HG02759 (cell line): Measurements from ENCODE around the gene ALAD.
"Not testable (repeated sequence)": the region's sequence is repeated elsewhere in the genome, so short reads cannot be mapped to it uniquely, and the experiment has no call there.

Experiments
- ATAC-seq: cut with Tn5 transposase; IDR thresholded peaks from one replicate; pipeline ENCODE4 v1.9.1; 2021; ENCODE audit warnings: mild to moderate bottlenecking, moderate library complexity; ENCODE audit not compliant: unreplicated experiment

Gene ALAD

GRCh38 chr9:113375057-113376023 is 25.7 kb downstream of the ALAD start:
- ATAC-seq, result no peak

GRCh38 chr9:113373676-113374392 is 27.2 kb downstream of the ALAD start:
- no peak for ATAC-seq

- ATAC-seq, result no peak
These were observed 27.8 kb downstream of the ALAD start for GRCh38 chr9:113373256-113373655.

- ATAC-seq, result no peak
These were observed 29.0 kb downstream of the ALAD start for GRCh38 chr9:113372059-113372458.

- ATAC-seq, result no peak
These were observed 30.2 kb downstream of the ALAD start for GRCh38 chr9:113370806-113371325.

- no peak for ATAC-seq
These were observed 31.3 kb downstream of the ALAD start for GRCh38 chr9:113369855-113370140.

GRCh38 chr9:113368982-113369854 is 31.9 kb downstream of the ALAD start:
- ATAC-seq, result no peak

GRCh38 chr9:113368348-113368981 is 32.6 kb downstream of the ALAD start:
- ATAC-seq, result no peak

GRCh38 chr9:113365652-113366051 is 35.4 kb downstream of the ALAD start:
- ATAC-seq, result not testable (repeated sequence)

- no peak for ATAC-seq
These were observed 36.1 kb downstream of the ALAD start for GRCh38 chr9:113364951-113365350.

- ATAC-seq, result no peak
These were observed 37.7 kb downstream of the ALAD start for GRCh38 chr9:113363336-113363735.

- ATAC-seq, result no peak
These were observed 39.6 kb downstream of the ALAD start for GRCh38 chr9:113361304-113362018.

GRCh38 chr9:113360242-113360842 is 40.7 kb downstream of the ALAD start:
- no peak for ATAC-seq

GRCh38 chr9:113359385-113359784 is 41.7 kb downstream of the ALAD start:
- no peak for ATAC-seq

- ATAC-seq, result no peak
These were observed 44.3 kb downstream of the ALAD start for GRCh38 chr9:113356686-113357292.

GRCh38 chr9:113355040-113355596 is 46.0 kb downstream of the ALAD start:
- no peak for ATAC-seq

GRCh38 chr9:113352411-113352810 is 48.7 kb downstream of the ALAD start:
- ATAC-seq, result no peak

- ATAC-seq, result no peak
These were observed 49.1 kb downstream of the ALAD start for GRCh38 chr9:113352006-113352405.

- no peak for ATAC-seq
These were observed 50.1 kb downstream of the ALAD start for GRCh38 chr9:113350937-113351336.
